HG03442 (cell line): Measurements from ENCODE around the gene LAMC3.

Experiments
- ATAC-seq: cut with Tn5 transposase; IDR thresholded peaks from one replicate; pipeline ENCODE4 v1.9.1; 2021; ENCODE audit warnings: mild to moderate bottlenecking, moderate library complexity; ENCODE audit not compliant: unreplicated experiment

Gene LAMC3

GRCh38 chr9:131043087-131043486 is 34.1 kb downstream of the LAMC3 start:
- no peak for ATAC-seq

GRCh38 chr9:131043646-131044045 is 34.7 kb downstream of the LAMC3 start:
- ATAC-seq = no peak

GRCh38 chr9:131045300-131046092 is 36.5 kb downstream of the LAMC3 start:
- ATAC-seq = no peak

- ATAC-seq = no peak
Measured at GRCh38 chr9:131046093-131046380, 37.1 kb downstream of the LAMC3 start.

GRCh38 chr9:131046581-131047202 is 37.7 kb downstream of the LAMC3 start:
- no peak for ATAC-seq

GRCh38 chr9:131048332-131048731 is 39.4 kb downstream of the LAMC3 start:
- no peak for ATAC-seq

GRCh38 chr9:131048820-131049219 is 39.8 kb downstream of the LAMC3 start:
- no peak for ATAC-seq

- no peak for ATAC-seq
Measured at GRCh38 chr9:131049829-131050715, 41.1 kb downstream of the LAMC3 start.

GRCh38 chr9:131050831-131051230 is 41.9 kb downstream of the LAMC3 start:
- ATAC-seq = no peak

- ATAC-seq = no peak
Measured at GRCh38 chr9:131051592-131052517, 42.9 kb downstream of the LAMC3 start.

- ATAC-seq = no peak
Measured at GRCh38 chr9:131053896-131054295, 44.9 kb downstream of the LAMC3 start.

GRCh38 chr9:131056781-131057506 is 48.0 kb downstream of the LAMC3 start:
- no peak for ATAC-seq

GRCh38 chr9:131060900-131061630 is 52.1 kb downstream of the LAMC3 start:
- ATAC-seq = no peak

- no peak for ATAC-seq
Measured at GRCh38 chr9:131062969-131063368, 54.0 kb downstream of the LAMC3 start.

- ATAC-seq = no peak
Measured at GRCh38 chr9:131065599-131065998, 56.6 kb downstream of the LAMC3 start.

- ATAC-seq = no peak
Measured at GRCh38 chr9:131067625-131068024, 58.7 kb downstream of the LAMC3 start.

GRCh38 chr9:131068076-131068816 is 59.3 kb downstream of the LAMC3 start:
- no peak for ATAC-seq

GRCh38 chr9:131069699-131070098 is 60.7 kb downstream of the LAMC3 start:
- ATAC-seq = no peak
